Measurements from ENCODE around the gene NDUFS3. TPM values are rescaled to one million over a fixed set of nuclear protein-coding genes. Genes with fewer than 3 reads are reported as not detected.

NDUFS3 gene
- total and polyA plus RNA-seq, 2 of the 13 experiments (the other 11 are each of a cell fraction or from before 2014, with no cell fraction given), result 151 to 184 TPM

- TF ChIP-seq ZBTB20 (CRISPR knock-in tag; IDR thresholded peaks at IDR 0.05; ENCODE audit: borderline replicate concordance, low read depth) (0 out of 2 replicates have a peak, but pooled peaks have one; percentile 30), MEIS1 (CRISPR knock-in tag; IDR thresholded peaks at IDR 0.05; ENCODE audit: borderline replicate concordance) (0 out of 2 replicates have a peak, but pooled peaks have one; percentile 48), MAX (IDR thresholded peaks at IDR 0.05) (peak; percentile 96), MLXIP (CRISPR knock-in tag; IDR thresholded peaks at IDR 0.05; ENCODE audit: borderline replicate concordance) (no peak; the same call in 1 of the 2 replicates), SP5 (CRISPR knock-in tag; IDR thresholded peaks at IDR 0.05; ENCODE audit: borderline replicate concordance, low read depth) (0 out of 2 replicates have a peak, but pooled peaks have one; percentile 47), ZNF329 (CRISPR knock-in tag; IDR thresholded peaks at IDR 0.05; ENCODE audit: low read depth) (peak; percentile 85), FOXK1 (CRISPR knock-in tag; IDR thresholded peaks at IDR 0.05; ENCODE audit: borderline replicate concordance, low read depth) (peak; percentile 90; the same call in 1 of the 2 replicates), ZBTB25 (CRISPR knock-in tag; IDR thresholded peaks at IDR 0.05) (peak; percentile 91), ZFP82 (CRISPR knock-in tag; IDR thresholded peaks at IDR 0.05; ENCODE audit: borderline replicate concordance) (0 out of 2 replicates have a peak, but pooled peaks have one; percentile 58), GATAD1 (CRISPR knock-in tag; IDR thresholded peaks at IDR 0.05) (peak; percentile 100), TAF15 (IDR thresholded peaks at IDR 0.05; ENCODE audit: low read depth, low read length, poor library complexity, severe bottlenecking) (no peak), DMTF1 (CRISPR knock-in tag; IDR thresholded peaks at IDR 0.05) (no peak), E2F1 (CRISPR knock-in tag; IDR thresholded peaks at IDR 0.05) (peak; percentile 73; the same call in 1 of the 2 replicates), KLF11 (CRISPR knock-in tag; IDR thresholded peaks at IDR 0.05) (peak; percentile 92), KLF6 (CRISPR knock-in tag; IDR thresholded peaks at IDR 0.05) (peak; percentile 78), MXI1 (IDR thresholded peaks at IDR 0.05; ENCODE audit: borderline replicate concordance, low read depth, low read length) (peak; percentile 83; the same call in 2 of the 3 replicates), ZNF253 (CRISPR knock-in tag; IDR thresholded peaks at IDR 0.05; ENCODE audit: borderline replicate concordance) (peak; percentile 73; the same call in 1 of the 2 replicates), ZFP37 (CRISPR knock-in tag; IDR thresholded peaks at IDR 0.05; ENCODE audit: borderline replicate concordance) (peak; percentile 38; the same call in 1 of the 2 replicates), ZBTB8A (CRISPR knock-in tag; IDR thresholded peaks at IDR 0.05; ENCODE audit: borderline replicate concordance, low read depth) (no peak)
These were observed at the start of gene NDUFS3, which contains the start of gene KBTBD4 (continued) for GRCh38 chr11:47578524-47579494.

Measured in HepG2 (cell line).